ENCODE measurements around the gene MAGED1. TPM values are rescaled to one million over a fixed set of nuclear protein-coding genes. Genes with fewer than 3 reads are reported as not detected.
"Not testable (repeated sequence)": the region's sequence is repeated elsewhere in the genome, so short reads cannot be mapped to it uniquely, and the experiment has no call there.

MAGED1 gene
- total RNA-seq, 1 donor from 2014 or later: 53.0 TPM

GRCh38 chrX:51899741-51900140 lies 6.3 kb downstream of the MAGED1 start:
- ATAC-seq: no peak
- H3K36me3 ChIP-seq: peaks cover 45% of the 10 kb centered on the region

DNA sequence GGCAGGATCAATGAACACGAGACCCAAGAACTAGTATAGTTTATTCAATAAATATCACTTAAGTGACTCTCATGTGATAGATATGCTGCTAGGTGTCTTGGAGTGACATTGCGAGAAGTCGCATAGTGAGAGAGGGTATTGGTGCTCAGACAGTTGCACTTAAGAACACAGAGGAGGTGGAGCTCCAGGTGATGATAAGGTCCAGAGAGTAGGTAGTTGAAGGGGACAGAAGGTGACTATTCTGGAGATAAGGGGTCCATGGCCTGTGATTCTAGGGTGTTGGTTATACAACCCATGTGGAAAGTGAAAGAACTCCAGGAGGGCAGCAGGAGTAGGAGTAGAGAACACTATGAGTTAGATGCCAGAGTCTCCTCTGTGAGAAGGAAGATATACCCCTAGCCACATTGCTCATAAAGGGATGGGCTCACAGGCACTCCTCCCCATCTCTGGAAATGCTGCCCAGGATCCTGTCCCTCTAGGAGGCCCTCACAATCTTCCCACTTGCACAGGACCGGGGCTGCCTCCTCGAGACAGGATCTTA lies 9.2 kb downstream of the MAGED1 start:
- no peak for ATAC-seq
- peaks cover 45% of the 10 kb centered on the region for H3K36me3 ChIP-seq

More at GRCh38 chrX:51899741-51900140, 6.3 kb downstream of the MAGED1 start:
- Histone ChIP-seq H3K4me3 (no peak overlapping the region), H3K27me3 (ENCODE audit: low read depth) (no peaks in the 10 kb centered on the region), H3K27ac (no peak overlapping the region), H3K4me1 (no peaks in the 10 kb centered on the region), H3K9me3 (no peaks in the 10 kb centered on the region)
- DNase-seq: no peak
- intact Hi-C loops (cut with DNase I): no loop called here
- TF ChIP-seq CTCF (IDR thresholded peaks at IDR 0.05): no peak

DNA sequence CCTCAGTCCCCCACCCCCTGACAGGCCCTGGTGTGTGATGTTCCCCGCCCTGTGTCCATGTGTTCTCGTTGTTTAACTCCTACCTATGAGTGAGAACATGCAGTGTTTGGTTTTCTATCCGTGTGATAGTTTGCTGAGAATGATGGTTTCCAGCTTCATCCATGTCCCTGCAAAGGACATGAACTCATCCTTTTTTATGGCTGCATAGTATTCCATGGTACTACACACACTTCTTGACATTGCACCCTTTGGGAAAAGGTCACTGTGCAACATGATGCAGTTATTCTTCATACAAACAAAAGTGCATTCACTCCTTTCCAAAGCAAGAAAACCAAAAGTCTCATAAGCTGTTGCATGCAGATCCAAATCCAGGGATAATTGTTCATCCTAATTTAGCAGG lies 11.7 kb downstream of the MAGED1 start:
- H3K4me1 ChIP-seq; ATAC-seq; H3K4me3 ChIP-seq; intact Hi-C loops (cut with DNase I); H3K27me3 ChIP-seq (ENCODE audit: low read depth); DNase-seq; H3K9me3 ChIP-seq; H3K27ac ChIP-seq: not testable (repeated sequence)
- H3K36me3 ChIP-seq: peaks cover 20% of the 10 kb centered on the region

More for the DNA sequence above, 9.2 kb downstream of the MAGED1 start:
- DNase-seq: no peak
- Histone ChIP-seq H3K9me3 (no peaks in the 10 kb centered on the region), H3K4me1 (no peaks in the 10 kb centered on the region), H3K4me3 (no peak overlapping the region), H3K27ac (no peak overlapping the region), H3K27me3 (ENCODE audit: low read depth) (no peaks in the 10 kb centered on the region)
- intact Hi-C loops (cut with DNase I): no loop called here
- TF ChIP-seq CTCF (IDR thresholded peaks at IDR 0.05): no peak

DNA sequence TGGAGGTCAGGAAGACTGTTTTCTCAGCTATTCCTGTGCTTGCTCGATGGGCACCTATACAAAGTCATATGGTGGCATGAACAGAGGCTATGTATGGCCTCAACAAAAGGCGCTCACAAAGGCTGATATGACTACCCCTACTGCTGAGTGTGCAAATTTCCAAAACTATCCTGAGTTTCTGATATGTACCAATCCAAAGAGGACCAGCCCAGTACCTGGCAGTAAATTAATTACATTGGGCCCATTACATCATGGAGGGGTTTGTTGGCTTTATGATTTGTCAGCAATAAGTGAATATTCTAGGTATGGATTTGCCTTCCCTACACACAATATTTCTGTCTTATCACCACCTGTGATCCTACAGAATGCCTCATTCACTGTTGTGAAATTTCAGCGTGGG lies 12.3 kb downstream of the MAGED1 start:
- H3K27ac ChIP-seq: no peak overlapping the region
- no peak for TF ChIP-seq CTCF (IDR thresholded peaks at IDR 0.05)
- peaks cover 15% of the 10 kb centered on the region for H3K36me3 ChIP-seq
- H3K9me3 ChIP-seq: no peaks in the 10 kb centered on the region
- no peaks in the 10 kb centered on the region for H3K4me1 ChIP-seq
- intact Hi-C loops (cut with DNase I): no loop called here
- H3K27me3 ChIP-seq (ENCODE audit: low read depth): no peaks in the 10 kb centered on the region
- ATAC-seq (no peak), DNase-seq (no peak)
- H3K4me3 ChIP-seq: no peak overlapping the region

GRCh38 chrX:51917604-51918003 lies 24.2 kb downstream of the MAGED1 start:
- Histone ChIP-seq H3K4me1 (no peaks in the 10 kb centered on the region), H3K9me3 (no peaks in the 10 kb centered on the region), H3K27me3 (ENCODE audit: low read depth) (no peaks in the 10 kb centered on the region), H3K36me3 (no peaks in the 10 kb centered on the region), H3K27ac (no peak overlapping the region), H3K4me3 (no peak overlapping the region)
- no peak for DNase-seq
- intact Hi-C loops (cut with DNase I): no loop called here
- no peak for TF ChIP-seq CTCF (IDR thresholded peaks at IDR 0.05)
- ATAC-seq: no peak

DNA sequence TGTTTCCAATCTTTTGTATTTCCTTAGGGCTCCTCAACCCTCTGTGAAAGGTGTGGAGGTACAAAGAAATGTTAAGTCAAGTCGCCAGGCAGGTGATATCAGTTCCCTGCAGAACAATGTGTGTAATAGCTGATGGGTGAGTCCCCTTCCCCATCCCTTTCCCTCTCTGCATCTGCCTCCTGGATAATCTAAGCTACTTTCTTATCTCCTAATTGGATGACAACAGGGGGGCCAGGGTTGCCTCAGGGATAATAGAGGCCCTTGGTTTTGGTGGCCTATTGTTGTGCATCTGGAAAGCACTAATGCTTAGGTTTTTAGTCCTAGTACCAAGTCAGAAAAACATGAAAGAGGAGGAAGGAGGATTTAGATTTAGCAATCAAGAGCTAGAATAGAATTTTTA lies 29.1 kb downstream of the MAGED1 start:
- intact Hi-C loops (cut with DNase I): no loop called here
- no peaks in the 10 kb centered on the region for H3K9me3 ChIP-seq
- DNase-seq (no peak), ATAC-seq (no peak)
- H3K4me3 ChIP-seq: no peak overlapping the region
- H3K4me1 ChIP-seq: no peaks in the 10 kb centered on the region
- no peaks in the 10 kb centered on the region for H3K36me3 ChIP-seq
- TF ChIP-seq CTCF (IDR thresholded peaks at IDR 0.05): no peak
- no peak overlapping the region for H3K27ac ChIP-seq
- no peaks in the 10 kb centered on the region for H3K27me3 ChIP-seq (ENCODE audit: low read depth)

All from lower lobe of right lung (tissue), 2 donors.